Lung (tissue), 12 donors: ENCODE results near the gene ANKRD13D. TPM values are rescaled to one million over a fixed set of nuclear protein-coding genes. Genes with fewer than 3 reads are reported as not detected.

Experiments
- ATAC-seq: fragments of 200-7000 bp; cut with Tn5 transposase; one replicate; pipeline ENCODE4 v1.9.1; 2020; ENCODE audit warnings: moderate number of reproducible peaks; ENCODE audit not compliant: insufficient read depth, low FRiP score
- DNase-seq, 3 donors: peaks; one replicate each; pipeline ENCODE4 v3.0.0-alpha.2; 2013 to 2017
- H3K27ac ChIP-seq, 2 donors: one replicate each; pipeline ENCODE4 v1.5.1; 2013; ENCODE audit warnings: mild to moderate bottlenecking in 2 of 2, moderate library complexity in 2 of 2, control low read depth in 1 of 2, inconsistent platforms in 1 of 2, low read depth in 1 of 2, low read length in 1 of 2
- H3K27me3 ChIP-seq, 3 donors: one replicate each; pipeline ENCODE4 v1.5.1; 2013; ENCODE audit warnings: low read length in 2 of 3; ENCODE audit not compliant: control insufficient read depth in 3 of 3, insufficient read depth in 3 of 3
- H3K36me3 ChIP-seq, 4 donors: one replicate each; pipeline ENCODE4 v1.5.1; 2013; ENCODE audit warnings: low read length in 4 of 4, mild to moderate bottlenecking in 1 of 4, moderate library complexity in 1 of 4; ENCODE audit not compliant: control insufficient read depth in 4 of 4, insufficient read depth in 4 of 4
- H3K4me1 ChIP-seq, 5 donors: one replicate each; pipeline ENCODE4 v1.5.1; 2013; ENCODE audit warnings: low read length in 5 of 5, mild to moderate bottlenecking in 2 of 5, moderate library complexity in 1 of 5; ENCODE audit not compliant: control insufficient read depth in 5 of 5, insufficient read depth in 5 of 5
- H3K4me3 ChIP-seq: one replicate; pipeline ENCODE4 v1.5.1; 2013; ENCODE audit warnings: mild to moderate bottlenecking, control low read depth, moderate library complexity
- H3K9ac ChIP-seq, 2 donors: one replicate each; pipeline ENCODE4 v1.5.1; 2013; ENCODE audit warnings: low read length in 2 of 2, control low read depth in 1 of 2; ENCODE audit not compliant: insufficient read depth in 1 of 2
- H3K9me3 ChIP-seq, 4 donors: one replicate each; pipeline ENCODE4 v1.5.1; 2013; ENCODE audit warnings: low read length in 3 of 4, mild to moderate bottlenecking in 1 of 4, moderate library complexity in 1 of 4; ENCODE audit not compliant: control insufficient read depth in 4 of 4, insufficient read depth in 3 of 4
- WGBS, 2 donors: extraction: QIAGEN DNeasy Blood & Tissue Kit; methylation state at CpG; one replicate each; pipeline ENCODE4 v1.1.7; 2013; 5-methylcytosine and 5-hydroxymethylcytosine counted together
- polyA plus RNA-seq, 2 donors: library from polyadenylated mRNA; stranded (reverse); fragments of 200-250 nt; gene quantifications; one replicate each; pipeline ENCODE4 v1.2.1, GENCODE V29; 2013
- total RNA-seq, 2 donors: library from RNA; depleted of rRNA in 1 of 2; stranded (reverse); fragments of >200 nt in 1 of 2; gene quantifications; one replicate each; pipeline ENCODE4 v1.2.1, GENCODE V29; 2014 to 2021
- TF ChIP-seq, protein P1 (sequence below): IDR thresholded peaks from 2 replicates; pipeline ENCODE4 v1.5.1; 2012; ENCODE audit warnings: mild to moderate bottlenecking; ENCODE audit errors: control extremely low read depth, extremely low read depth
- donor health status: control.
- donor health status: control.
- donor health status: Bipolar disorder and iron deficiency.
- donor health status: healthy.
- donor health status: DM: yes; HTN: yes; CAD: no.

The ANKRD13D gene
- total and polyA plus RNA-seq, 4 donors, result 35.9 to 86.2 (median 60.5) TPM

GRCh38 chr11:67280788-67281551, 8.1 kb upstream of the ANKRD13D start:
- H3K27ac ChIP-seq, result peak overlapping the region in 1 of 2 donors; percentile 49

GRCh38 chr11:67281552-67282150, 7.5 kb upstream of the ANKRD13D start:
- Histone ChIP-seq H3K4me1 (peaks cover 4 to 34% (median 16%) of the 10 kb centered on the region in 5 donors), H3K36me3 (peaks cover 0 to 75% (median 40%) of the 10 kb centered on the region in 4 donors), H3K27ac (peak overlapping the region in 1 of 2 donors; percentile 28), H3K4me3 (no peak overlapping the region), H3K9me3 (peaks cover 0 to 2% (median 0%) of the 10 kb centered on the region in 4 donors), H3K27me3 (no peaks in the 10 kb centered on the region), H3K9ac (no peak overlapping the region)
- 81 to 92% methylated on average over 27 of the region's 27 CpGs for WGBS, 2 donors
- DNase-seq (no peak), ATAC-seq (no peak)
- TF ChIP-seq, protein P1, sequence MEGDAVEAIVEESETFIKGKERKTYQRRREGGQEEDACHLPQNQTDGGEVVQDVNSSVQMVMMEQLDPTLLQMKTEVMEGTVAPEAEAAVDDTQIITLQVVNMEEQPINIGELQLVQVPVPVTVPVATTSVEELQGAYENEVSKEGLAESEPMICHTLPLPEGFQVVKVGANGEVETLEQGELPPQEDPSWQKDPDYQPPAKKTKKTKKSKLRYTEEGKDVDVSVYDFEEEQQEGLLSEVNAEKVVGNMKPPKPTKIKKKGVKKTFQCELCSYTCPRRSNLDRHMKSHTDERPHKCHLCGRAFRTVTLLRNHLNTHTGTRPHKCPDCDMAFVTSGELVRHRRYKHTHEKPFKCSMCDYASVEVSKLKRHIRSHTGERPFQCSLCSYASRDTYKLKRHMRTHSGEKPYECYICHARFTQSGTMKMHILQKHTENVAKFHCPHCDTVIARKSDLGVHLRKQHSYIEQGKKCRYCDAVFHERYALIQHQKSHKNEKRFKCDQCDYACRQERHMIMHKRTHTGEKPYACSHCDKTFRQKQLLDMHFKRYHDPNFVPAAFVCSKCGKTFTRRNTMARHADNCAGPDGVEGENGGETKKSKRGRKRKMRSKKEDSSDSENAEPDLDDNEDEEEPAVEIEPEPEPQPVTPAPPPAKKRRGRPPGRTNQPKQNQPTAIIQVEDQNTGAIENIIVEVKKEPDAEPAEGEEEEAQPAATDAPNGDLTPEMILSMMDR, result no peak

More at GRCh38 chr11:67280788-67281551, 8.1 kb upstream of the ANKRD13D start:
- Histone ChIP-seq H3K36me3 (peaks cover 0 to 71% (median 38%) of the 10 kb centered on the region in 4 donors), H3K9me3 (peaks cover 0 to 2% (median 0%) of the 10 kb centered on the region in 4 donors), H3K4me1 (peaks cover 4 to 38% (median 21%) of the 10 kb centered on the region in 5 donors), H3K4me3 (no peak overlapping the region), H3K9ac (no peak overlapping the region), H3K27me3 (no peaks in the 10 kb centered on the region)
- TF ChIP-seq, protein P1, result no peak
- 90 to 94% methylated on average over 31 of the region's 31 CpGs for WGBS, 2 donors
- no peak for DNase-seq
- ATAC-seq, result no peak

GRCh38 chr11:67282155-67282875, 6.8 kb upstream of the ANKRD13D start:
- peaks cover 0 to 78% (median 43%) of the 10 kb centered on the region in 4 donors for H3K36me3 ChIP-seq
- peaks cover 4 to 31% (median 11%) of the 10 kb centered on the region in 5 donors for H3K4me1 ChIP-seq
- ATAC-seq (no peak), DNase-seq (no peak)
- H3K27me3 ChIP-seq, result no peaks in the 10 kb centered on the region
- H3K9me3 ChIP-seq, result peaks cover 0 to 2% (median 0%) of the 10 kb centered on the region in 4 donors
- 63 to 87% methylated on average over 20 of the region's 20 CpGs for WGBS, 2 donors
- TF ChIP-seq, protein P1, result no peak
- H3K4me3 ChIP-seq, result no peak overlapping the region
- peak overlapping the region in 1 of 2 donors; percentile 78 for H3K27ac ChIP-seq
- H3K9ac ChIP-seq, result no peak overlapping the region
